GM21423 (cell line): ENCODE measurements around the gene DYNLL1.
"Not testable (repeated sequence)": the region's sequence is repeated elsewhere in the genome, so short reads cannot be mapped to it uniquely, and the experiment has no call there.

Experiments used
- ATAC-seq: cut with Tn5 transposase; IDR thresholded peaks from one replicate; pipeline ENCODE4 v1.9.1; 2021; ENCODE audit warnings: mild to moderate bottlenecking, moderate library complexity; ENCODE audit not compliant: unreplicated experiment

DYNLL1 gene

GRCh38 chr12:120473807-120474615 lies 21.9 kb upstream of the DYNLL1 start:
- ATAC-seq: no peak

- ATAC-seq: no peak
These were observed 21.3 kb upstream of the DYNLL1 start for GRCh38 chr12:120474616-120474960.

- no peak for ATAC-seq
These were observed 20.3 kb upstream of the DYNLL1 start for GRCh38 chr12:120475643-120476042.

- no peak for ATAC-seq
These were observed 16.5 kb upstream of the DYNLL1 start for GRCh38 chr12:120479458-120479857.

GRCh38 chr12:120480211-120480610 lies 15.7 kb upstream of the DYNLL1 start:
- ATAC-seq: no peak

- no peak for ATAC-seq
These were observed 14.7 kb upstream of the DYNLL1 start for GRCh38 chr12:120481022-120481767.

GRCh38 chr12:120483621-120484020 lies 12.3 kb upstream of the DYNLL1 start:
- no peak for ATAC-seq

- ATAC-seq: no peak
These were observed 9.7 kb upstream of the DYNLL1 start for GRCh38 chr12:120485961-120486881.

- not testable (repeated sequence) for ATAC-seq
These were observed 8.4 kb upstream of the DYNLL1 start for GRCh38 chr12:120487552-120487951.

- no peak for ATAC-seq
These were observed 7.8 kb upstream of the DYNLL1 start for GRCh38 chr12:120488057-120488640.

GRCh38 chr12:120489018-120489417 lies 6.9 kb upstream of the DYNLL1 start:
- ATAC-seq: no peak

- no peak for ATAC-seq
These were observed 5.6 kb upstream of the DYNLL1 start for GRCh38 chr12:120490325-120490724.

- ATAC-seq: no peak
These were observed 4.9 kb upstream of the DYNLL1 start for GRCh38 chr12:120490833-120491512.

- ATAC-seq: no peak
These were observed 655 bp upstream of the DYNLL1 start for GRCh38 chr12:120495186-120495730.

GRCh38 chr12:120496413-120497340 lies 764 bp downstream of the DYNLL1 start:
- ATAC-seq: no peak

- no peak for ATAC-seq
These were observed 1.7 kb downstream of the DYNLL1 start for GRCh38 chr12:120497524-120498150.

GRCh38 chr12:120498870-120499515 lies 3.1 kb downstream of the DYNLL1 start:
- no peak for ATAC-seq

GRCh38 chr12:120500581-120500980 lies 4.7 kb downstream of the DYNLL1 start:
- ATAC-seq: no peak
